IPS-15b (cell line): ENCODE results near the gene PDCD5.
"Not testable (repeated sequence)": the region's sequence is repeated elsewhere in the genome, so short reads cannot be mapped to it uniquely, and the experiment has no call there.

Experiments
- H3K27me3 ChIP-seq: one replicate; pipeline ENCODE4 v1.6.1; 2013; ENCODE audit warnings: low read length; ENCODE audit not compliant: control insufficient read depth, insufficient read depth
- H3K36me3 ChIP-seq: one replicate; pipeline ENCODE4 v1.6.1; 2013; ENCODE audit warnings: low read length; ENCODE audit not compliant: control insufficient read depth, insufficient read depth
- H3K4me1 ChIP-seq: one replicate; pipeline ENCODE4 v1.6.1; 2013; ENCODE audit warnings: mild to moderate bottlenecking, low read length; ENCODE audit not compliant: control insufficient read depth, insufficient read depth
- H3K4me3 ChIP-seq: one replicate; pipeline ENCODE4 v1.5.1; 2013; ENCODE audit warnings: low read depth, low read length
- H3K9ac ChIP-seq: one replicate; pipeline ENCODE4 v1.6.1; 2013; ENCODE audit warnings: low read depth, mild to moderate bottlenecking, low read length
- H3K9me3 ChIP-seq: one replicate; pipeline ENCODE4 v1.6.1; 2013; ENCODE audit warnings: mild to moderate bottlenecking, low read length; ENCODE audit not compliant: control insufficient read depth, insufficient read depth

Gene PDCD5

GRCh38 chr19:32587747-32588504 is 6.9 kb downstream of the PDCD5 start:
- not testable (repeated sequence) for H3K4me3 ChIP-seq, H3K9ac ChIP-seq, H3K9me3 ChIP-seq, H3K27me3 ChIP-seq, H3K4me1 ChIP-seq
- H3K36me3 ChIP-seq: peaks cover 18% of the 10 kb centered on the region

- no peaks in the 10 kb centered on the region for H3K9me3 ChIP-seq
- no peaks in the 10 kb centered on the region for H3K27me3 ChIP-seq
- H3K4me3 ChIP-seq: no peak overlapping the region
- H3K36me3 ChIP-seq: peaks cover 12% of the 10 kb centered on the region
- no peaks in the 10 kb centered on the region for H3K4me1 ChIP-seq
- H3K9ac ChIP-seq: no peak overlapping the region
Measured at GRCh38 chr19:32594021-32594420, 13.0 kb downstream of the PDCD5 start.

- H3K4me1 ChIP-seq: no peaks in the 10 kb centered on the region
- H3K4me3 ChIP-seq: no peak overlapping the region
- H3K9ac ChIP-seq: no peak overlapping the region
- H3K36me3 ChIP-seq: peaks cover 12% of the 10 kb centered on the region
- no peaks in the 10 kb centered on the region for H3K9me3 ChIP-seq
- H3K27me3 ChIP-seq: no peaks in the 10 kb centered on the region
Measured at GRCh38 chr19:32595491-32595890, 14.5 kb downstream of the PDCD5 start.

- peaks cover 16% of the 10 kb centered on the region for H3K36me3 ChIP-seq
- no peaks in the 10 kb centered on the region for H3K9me3 ChIP-seq
- no peak overlapping the region for H3K4me3 ChIP-seq
- H3K27me3 ChIP-seq: no peaks in the 10 kb centered on the region
- no peaks in the 10 kb centered on the region for H3K4me1 ChIP-seq
- H3K9ac ChIP-seq: no peak overlapping the region
Measured at GRCh38 chr19:32598022-32598421, 17.0 kb downstream of the PDCD5 start.

GRCh38 chr19:32599258-32599657 is 18.3 kb downstream of the PDCD5 start:
- Histone ChIP-seq H3K27me3 (no peaks in the 10 kb centered on the region), H3K36me3 (peaks cover 18% of the 10 kb centered on the region), H3K4me1 (no peaks in the 10 kb centered on the region), H3K4me3 (no peak overlapping the region), H3K9ac (no peak overlapping the region), H3K9me3 (no peaks in the 10 kb centered on the region)

GRCh38 chr19:32599736-32600157 is 18.8 kb downstream of the PDCD5 start:
- no peaks in the 10 kb centered on the region for H3K27me3 ChIP-seq
- H3K4me1 ChIP-seq: no peaks in the 10 kb centered on the region
- H3K36me3 ChIP-seq: peaks cover 20% of the 10 kb centered on the region
- H3K9me3 ChIP-seq: no peaks in the 10 kb centered on the region
- no peak overlapping the region for H3K4me3 ChIP-seq
- H3K9ac ChIP-seq: no peak overlapping the region

- Histone ChIP-seq H3K9ac (no peak overlapping the region), H3K9me3 (no peaks in the 10 kb centered on the region), H3K36me3 (peaks cover 31% of the 10 kb centered on the region), H3K4me1 (no peaks in the 10 kb centered on the region), H3K4me3 (no peak overlapping the region), H3K27me3 (no peaks in the 10 kb centered on the region)
Measured at GRCh38 chr19:32603961-32604360, 23.0 kb downstream of the PDCD5 start.

GRCh38 chr19:32605544-32605943 is 24.6 kb downstream of the PDCD5 start:
- H3K36me3 ChIP-seq: peaks cover 35% of the 10 kb centered on the region
- H3K27me3 ChIP-seq: no peaks in the 10 kb centered on the region
- H3K4me3 ChIP-seq: no peak overlapping the region
- no peaks in the 10 kb centered on the region for H3K4me1 ChIP-seq
- no peak overlapping the region for H3K9ac ChIP-seq
- H3K9me3 ChIP-seq: no peaks in the 10 kb centered on the region

- peaks cover 33% of the 10 kb centered on the region for H3K36me3 ChIP-seq
Measured at GRCh38 chr19:32606289-32606688, 25.3 kb downstream of the PDCD5 start.

GRCh38 chr19:32607479-32607878 is 26.5 kb downstream of the PDCD5 start:
- Histone ChIP-seq H3K27me3 (no peaks in the 10 kb centered on the region), H3K36me3 (peaks cover 32% of the 10 kb centered on the region), H3K9ac (no peak overlapping the region), H3K4me1 (no peaks in the 10 kb centered on the region), H3K9me3 (no peaks in the 10 kb centered on the region), H3K4me3 (no peak overlapping the region)

More at GRCh38 chr19:32606289-32606688, 25.3 kb downstream of the PDCD5 start:
- Histone ChIP-seq H3K4me3 (no peak overlapping the region), H3K4me1 (no peaks in the 10 kb centered on the region), H3K9ac (no peak overlapping the region), H3K27me3 (no peaks in the 10 kb centered on the region), H3K9me3 (no peaks in the 10 kb centered on the region)

- H3K36me3 ChIP-seq: peaks cover 36% of the 10 kb centered on the region
- H3K9me3 ChIP-seq: no peaks in the 10 kb centered on the region
- H3K4me3 ChIP-seq: no peak overlapping the region
- H3K27me3 ChIP-seq: no peaks in the 10 kb centered on the region
- no peaks in the 10 kb centered on the region for H3K4me1 ChIP-seq
- H3K9ac ChIP-seq: no peak overlapping the region
Measured at GRCh38 chr19:32611161-32611560, 30.2 kb downstream of the PDCD5 start.

- Histone ChIP-seq H3K4me3 (no peak overlapping the region), H3K4me1 (no peaks in the 10 kb centered on the region), H3K36me3 (peaks cover 31% of the 10 kb centered on the region), H3K9me3 (no peaks in the 10 kb centered on the region), H3K27me3 (no peaks in the 10 kb centered on the region), H3K9ac (no peak overlapping the region)
Measured at GRCh38 chr19:32613008-32613407, 32.0 kb downstream of the PDCD5 start.
